Panc1 (cell line): ENCODE measurements around the gene CCDC90B. TPM values are rescaled to one million over a fixed set of nuclear protein-coding genes. Genes with fewer than 3 reads are reported as not detected.

Experiments
- ATAC-seq: fragments of 200-7000 bp; cut with Tn5 transposase; 2 replicates; pipeline ENCODE4 v1.9.1; 2020; ENCODE audit warnings: mild to moderate bottlenecking, moderate library complexity
- BruUV-seq: library from RNA; stranded (reverse); fragments of 400-500 nt; replicated peaks from 2 replicates; lab custom pipeline; 2021; lab: Mats Ljungman, UMichigan
- CTCF ChIA-PET: fragments of 300-600 bp; sonication (Branson Sonifier 250); formaldehyde crosslinking; loops from one replicate; lab custom pipeline; 2022; ENCODE audit warnings: antibody characterized with exemption; lab: Charles Lee
- POLR2A ChIA-PET: fragments of 300-600 bp; sonication (Branson Sonifier 250); formaldehyde crosslinking; loops from one replicate; lab custom pipeline; 2022; ENCODE audit warnings: antibody characterized with exemption; lab: Charles Lee
- DNase-seq: peaks from one replicate; pipeline ENCODE4 v3.0.0-alpha.2; 2010; ENCODE audit warnings: low read depth, low spot score
- H3K27ac ChIP-seq: 2 replicates; pipeline ENCODE4 v1.5.1; 2011; ENCODE audit warnings: mild to moderate bottlenecking, low read length, inconsistent platforms
- H3K27me3 ChIP-seq: fragments of 200-500 bp; sonication (Bioruptor generic); 2 replicates; pipeline ENCODE4 v1.6.0; 2014; ENCODE audit warnings: low read length, inconsistent platforms; ENCODE audit not compliant: control insufficient read depth, insufficient read depth
- H3K36me3 ChIP-seq: fragments of 200-500 bp; sonication (Bioruptor generic); 2 replicates; pipeline ENCODE4 v1.5.1; 2014; ENCODE audit warnings: inconsistent platforms, mild to moderate bottlenecking, low read length, moderate library complexity; ENCODE audit not compliant: control insufficient read depth, insufficient read depth
- H3K4me1 ChIP-seq: 2 replicates; pipeline ENCODE4 v1.5.1; 2011; ENCODE audit warnings: inconsistent platforms, mild to moderate bottlenecking, low read length, moderate library complexity; ENCODE audit not compliant: control insufficient read depth, insufficient read depth
- H3K4me3 ChIP-seq, 2 experiments: 2 replicates each; pipeline ENCODE4 v1.5.1; 2011 to 2012; ENCODE audit warnings: low read depth in 2 of 2, low read length in 2 of 2, mild to moderate bottlenecking in 2 of 2, inconsistent platforms in 1 of 2, moderate library complexity in 1 of 2
- H3K9me3 ChIP-seq: fragments of 200-500 bp; sonication (Bioruptor generic); 2 replicates; pipeline ENCODE4 v1.5.1; 2014; ENCODE audit warnings: low read depth, mild to moderate bottlenecking, inconsistent platforms, low read length, moderate library complexity; ENCODE audit not compliant: control insufficient read depth, insufficient read depth
- CTCF ChIP-seq: fragments of 450-650 bp; IDR thresholded peaks from 2 replicates; pipeline ENCODE4 v1.5.1; 2017; ENCODE audit warnings: mild to moderate bottlenecking
- POLR2AphosphoS5 ChIP-seq: IDR thresholded peaks from 2 replicates; pipeline ENCODE4 v1.6.1; 2012; ENCODE audit warnings: mild to moderate bottlenecking, low read depth, low read length, moderate library complexity
- REST ChIP-seq, 2 experiments: IDR thresholded peaks; 2 replicates each; pipeline ENCODE4 v1.6.1; 2011 to 2012; ENCODE audit warnings: low read depth in 2 of 2, control low read depth in 1 of 2, low read length in 1 of 2, mild to moderate bottlenecking in 1 of 2, moderate library complexity in 1 of 2; ENCODE audit not compliant: insufficient read depth in 1 of 2
- SIN3A ChIP-seq: IDR thresholded peaks from 2 replicates; pipeline ENCODE4 v1.6.1; 2012; ENCODE audit warnings: low read depth, mild to moderate bottlenecking, low read length, moderate library complexity, borderline replicate concordance; ENCODE audit not compliant: insufficient read depth
- TCF7L2 ChIP-seq: IDR thresholded peaks from 2 replicates; pipeline ENCODE4 v1.6.1; 2011; ENCODE audit warnings: mild to moderate bottlenecking, low read depth, low read length, inconsistent platforms
- in situ Hi-C: cut with HindIII; loops from 2 replicates; pipeline ENCODE4 v1.10.0; 2016; ENCODE audit warnings: low sequenced_read_pairs, low pct_unique_long_range_greater_than_20kb
- intact Hi-C: fragments of 100-400 bp; cut with micrococcal nuclease; formaldehyde crosslinking; loops from one replicate; pipeline ENCODE4 v1.10.0; 2022; ENCODE audit not compliant: unreplicated experiment
- total RNA-seq: library from RNA; stranded (reverse); gene quantifications from one replicate; pipeline ENCODE4 v1.2.1, GENCODE V29; 2021; ENCODE audit not compliant: unreplicated experiment

CCDC90B gene
- total RNA-seq, 1 experiment from 2014 or later, result 41.9 TPM

GRCh38 chr11:83238111-83238510 is 48.1 kb downstream of the CCDC90B start:
- Histone ChIP-seq H3K27ac (no peak overlapping the region), H3K9me3 (no peaks in the 10 kb centered on the region), H3K4me1 (no peaks in the 10 kb centered on the region), H3K27me3 (no peaks in the 10 kb centered on the region; the same call in 1 of the 2 replicates), H3K4me3 (no peak overlapping the region), H3K36me3 (no peaks in the 10 kb centered on the region)
- ATAC-seq (no peak), DNase-seq (no peak)
- TF ChIP-seq REST (IDR thresholded peaks at IDR 0.05; ENCODE audit: insufficient read depth in 1 of 2, low read depth in 2 of 2, low read length in 1 of 2) (no peak), CTCF (no peak), POLR2AphosphoS5 (no peak)
- no TSS peak for BruUV-seq
- CTCF ChIA-PET, result no interaction called here
- POLR2A ChIA-PET, result interaction anchor here (0.6 kb wide), 1 partner anchor 81 kb away, joined by 3 read pairs; no protein-coding TSS in a partner anchor
- intact Hi-C loops (no loop called here), in situ Hi-C loops (no loop called here)

- in situ Hi-C loops (no loop called here), intact Hi-C loops (no loop called here)
Observed at GRCh38 chr11:83235825-83236224, 50.3 kb downstream of the CCDC90B start.

More at GRCh38 chr11:83235825-83236224, 50.3 kb downstream of the CCDC90B start:
- ChIA-PET POLR2A (no interaction called here), CTCF (no interaction called here)
- Histone ChIP-seq H3K27me3 (no peaks in the 10 kb centered on the region; the same call in 1 of the 2 replicates), H3K4me3 (no peak overlapping the region), H3K27ac (no peak overlapping the region), H3K36me3 (no peaks in the 10 kb centered on the region), H3K9me3 (no peaks in the 10 kb centered on the region), H3K4me1 (no peaks in the 10 kb centered on the region)
- DNase-seq, result no peak
- no peak for ATAC-seq
- TF ChIP-seq POLR2AphosphoS5 (no peak), CTCF (no peak), SIN3A (no peak), REST (IDR thresholded peaks at IDR 0.05; ENCODE audit: insufficient read depth in 1 of 2, low read depth in 2 of 2, low read length in 1 of 2) (no peak), TCF7L2 (no peak)
- no TSS peak for BruUV-seq
